HG03378 (cell line): ENCODE measurements around the gene RGS9BP.
"Not testable (repeated sequence)": the region's sequence is repeated elsewhere in the genome, so short reads cannot be mapped to it uniquely, and the experiment has no call there.

Experiments
- ATAC-seq: cut with Tn5 transposase; IDR thresholded peaks from one replicate; pipeline ENCODE4 v1.9.1; 2021; ENCODE audit warnings: mild to moderate bottlenecking, moderate library complexity; ENCODE audit not compliant: unreplicated experiment

Gene RGS9BP

GRCh38 chr19:32675720-32676185 is at the start of gene RGS9BP:
Gene RGS9BP, plus strand, starts transcription at chr19:32675848. Its CDS starts 416 bp downstream, at chr19:32676264.
- no peak for ATAC-seq

GRCh38 chr19:32626969-32627368 is 48.7 kb upstream of the RGS9BP start:
- no peak for ATAC-seq

GRCh38 chr19:32627714-32628270 is 47.9 kb upstream of the RGS9BP start:
- ATAC-seq, result no peak

- no peak for ATAC-seq
Measured at GRCh38 chr19:32630338-32630737, 45.3 kb upstream of the RGS9BP start.

- ATAC-seq, result no peak
Measured at GRCh38 chr19:32631381-32631780, 44.3 kb upstream of the RGS9BP start.

- ATAC-seq, result no peak
Measured at GRCh38 chr19:32637480-32637879, 38.2 kb upstream of the RGS9BP start.

- ATAC-seq, result no peak
Measured at GRCh38 chr19:32638625-32639024, 37.0 kb upstream of the RGS9BP start.

GRCh38 chr19:32642771-32643170 is 32.9 kb upstream of the RGS9BP start:
- ATAC-seq, result no peak

GRCh38 chr19:32646556-32646955 is 29.1 kb upstream of the RGS9BP start:
- no peak for ATAC-seq

- ATAC-seq, result no peak
Measured at GRCh38 chr19:32647361-32647760, 28.3 kb upstream of the RGS9BP start.

GRCh38 chr19:32649751-32650150 is 25.9 kb upstream of the RGS9BP start:
- no peak for ATAC-seq

GRCh38 chr19:32650671-32651070 is 25.0 kb upstream of the RGS9BP start:
- ATAC-seq, result no peak

- no peak for ATAC-seq
Measured at GRCh38 chr19:32651729-32652140, 23.9 kb upstream of the RGS9BP start.

GRCh38 chr19:32652331-32652730 is 23.3 kb upstream of the RGS9BP start:
- not testable (repeated sequence) for ATAC-seq

- ATAC-seq, result no peak
Measured at GRCh38 chr19:32652894-32653598, 22.6 kb upstream of the RGS9BP start.

- ATAC-seq, result no peak
Measured at GRCh38 chr19:32653599-32653915, 22.1 kb upstream of the RGS9BP start.

- not testable (repeated sequence) for ATAC-seq
Measured at GRCh38 chr19:32656379-32656778, 19.3 kb upstream of the RGS9BP start.

GRCh38 chr19:32658075-32658474 is 17.6 kb upstream of the RGS9BP start:
- no peak for ATAC-seq

GRCh38 chr19:32658527-32658926 is 17.1 kb upstream of the RGS9BP start:
- ATAC-seq, result no peak

GRCh38 chr19:32661318-32661717 is 14.3 kb upstream of the RGS9BP start:
- ATAC-seq, result no peak

GRCh38 chr19:32662186-32662585 is 13.5 kb upstream of the RGS9BP start:
- ATAC-seq, result no peak

- no peak for ATAC-seq
Measured at GRCh38 chr19:32666084-32666483, 9.6 kb upstream of the RGS9BP start.

- ATAC-seq, result no peak
Measured at GRCh38 chr19:32669310-32669709, 6.3 kb upstream of the RGS9BP start.
